H1 (cell line): ENCODE measurements around the gene TEX11. TPM values are rescaled to one million over a fixed set of nuclear protein-coding genes. Genes with fewer than 3 reads are reported as not detected.
A peak's percentile ranks its signal among the peaks of the same experiment; 100 is the strongest.

Experiments used
- CTCF ChIA-PET: fragments of 300-600 bp; sonication (Branson Sonifier 250); formaldehyde crosslinking; loops from one replicate; lab custom pipeline; 2021; ENCODE audit not compliant: partially characterized antibody; lab: Charles Lee
- POLR2A ChIA-PET: fragments of 300-600 bp; sonication (Branson Sonifier 250); formaldehyde crosslinking; loops from one replicate; lab custom pipeline; 2021; ENCODE audit warnings: inconsistent platforms; ENCODE audit not compliant: partially characterized antibody; lab: Charles Lee
- DNase-seq, 2 experiments: peaks; one replicate each; pipeline versions ENCODE4 v3.0.0 to v3.0.0-alpha.2; 2010 to 2022; ENCODE audit warnings: low spot score in 2 of 2, low read depth in 1 of 2, mixed read lengths in 1 of 2
- FAIRE-seq: peaks from 2 replicates; lab custom pipeline; 2011; peaks lifted over from hg19 to GRCh38; lab: Jason Lieb, UNC
- H2AFZ ChIP-seq: 2 replicates; pipeline ENCODE4 v1.8.1; 2012; ENCODE audit warnings: low read length, inconsistent platforms
- H2AK5ac ChIP-seq: 2 replicates; pipeline ENCODE4 v1.6.1; 2013; ENCODE audit warnings: low read depth, low read length
- H2BK120ac ChIP-seq: replicated peaks from 2 replicates; pipeline ENCODE3; 2013; ENCODE audit warnings: low read depth, low read length, inconsistent platforms
- H2BK12ac ChIP-seq: 2 replicates; pipeline ENCODE4 v1.6.1; 2013; ENCODE audit warnings: low read depth, low read length
- H2BK15ac ChIP-seq: 2 replicates; pipeline ENCODE4 v1.6.1; 2013; ENCODE audit warnings: low read length
- H2BK20ac ChIP-seq: 2 replicates; pipeline ENCODE4 v1.6.1; 2013; ENCODE audit warnings: low read length
- H2BK5ac ChIP-seq: 2 replicates; pipeline ENCODE4 v1.6.1; 2013; ENCODE audit warnings: low read depth, low read length
- H3K14ac ChIP-seq: 2 replicates; pipeline ENCODE4 v1.6.1; 2013; ENCODE audit warnings: inconsistent platforms; ENCODE audit not compliant: insufficient read length
- H3K18ac ChIP-seq: 2 replicates; pipeline ENCODE4 v1.6.1; 2013; ENCODE audit warnings: low read length; ENCODE audit errors: extremely low read depth
- H3K23ac ChIP-seq: 2 replicates; pipeline ENCODE4 v1.6.1; 2013; ENCODE audit warnings: inconsistent platforms; ENCODE audit not compliant: insufficient read length
- H3K23me2 ChIP-seq: 2 replicates; pipeline ENCODE4 v1.6.1; 2013; ENCODE audit warnings: low read depth, low read length
- H3K27ac ChIP-seq: 2 replicates; pipeline ENCODE4 v1.6.1; 2011; ENCODE audit warnings: low read depth, low read length, inconsistent platforms
- H3K27me3 ChIP-seq, 4 experiments: replicated peaks in 1 of 4; 1 replicate in 1 of 4; 2 replicates in 3 of 4; pipeline versions ENCODE4 v1.6.1 to v1.8.1; 2011 to 2013; ENCODE audit warnings: low read length in 3 of 4, mild to moderate bottlenecking in 3 of 4, inconsistent platforms in 2 of 4, mixed read lengths in 2 of 4, moderate library complexity in 1 of 4; ENCODE audit not compliant: control insufficient read depth in 3 of 4, insufficient read depth in 3 of 4; ENCODE audit errors: extremely low read depth in 1 of 4
- H3K36me3 ChIP-seq, 4 experiments: 2 replicates each; pipeline versions ENCODE4 v1.6.1 to v1.8.1; 2011 to 2013; ENCODE audit warnings: mild to moderate bottlenecking in 4 of 4, low read length in 3 of 4, moderate library complexity in 2 of 4, control low read depth in 1 of 4, inconsistent platforms in 1 of 4; ENCODE audit not compliant: insufficient read depth in 4 of 4, control insufficient read depth in 2 of 4
- H3K4ac ChIP-seq: replicated peaks from 2 replicates; pipeline ENCODE3; 2013; ENCODE audit warnings: low read length, low read depth, mixed read lengths, inconsistent platforms; ENCODE audit not compliant: insufficient read length
- H3K4me1 ChIP-seq, 4 experiments: replicated peaks in 1 of 4; 1 replicate in 1 of 4; 2 replicates in 3 of 4; pipeline versions ENCODE4 v1.6.1 to v1.8.1; 2011 to 2013; ENCODE audit warnings: low read length in 3 of 4, inconsistent platforms in 2 of 4, mixed read lengths in 1 of 4; ENCODE audit not compliant: insufficient read depth in 4 of 4, control insufficient read depth in 3 of 4
- H3K4me2 ChIP-seq, 2 experiments: 2 replicates each; pipeline versions ENCODE4 v1.6.1 to v1.8.1; 2011 to 2013; ENCODE audit warnings: low read depth in 2 of 2, low read length in 2 of 2, control low read depth in 1 of 2, inconsistent platforms in 1 of 2, mild to moderate bottlenecking in 1 of 2; ENCODE audit not compliant: insufficient read depth in 1 of 2
- H3K4me3 ChIP-seq, 4 experiments: fragments of 200-600, 300-600 bp in 1 of 4; sonication (generic), shearing (Covaris generic), sonication (Bioruptor Twin) in 1 of 4; 2 replicates each; pipeline versions ENCODE4 v1.5.1 to v1.8.1; 2011 to 2016; ENCODE audit warnings: low read length in 4 of 4, low read depth in 3 of 4, control low read depth in 2 of 4, inconsistent platforms in 2 of 4, mild to moderate bottlenecking in 2 of 4, mixed read lengths in 1 of 4, moderate library complexity in 1 of 4; ENCODE audit not compliant: insufficient read depth in 2 of 4; ENCODE audit errors: extremely low read depth in 1 of 4
- H3K56ac ChIP-seq: replicated peaks from 2 replicates; pipeline ENCODE3; 2013; ENCODE audit warnings: low read depth, mild to moderate bottlenecking, mixed read lengths, low read length, inconsistent platforms; ENCODE audit not compliant: insufficient read length
- H3K79me1 ChIP-seq: 2 replicates; pipeline ENCODE4 v1.6.1; 2013; ENCODE audit warnings: low read depth, low read length, control low read depth
- H3K79me2 ChIP-seq, 2 experiments: 2 replicates each; pipeline versions ENCODE4 v1.6.1 to v1.8.1; 2012 to 2013; ENCODE audit warnings: low read length in 2 of 2, mild to moderate bottlenecking in 2 of 2, inconsistent platforms in 1 of 2; ENCODE audit not compliant: insufficient read depth in 2 of 2, control insufficient read depth in 1 of 2
- H3K9ac ChIP-seq, 4 experiments: replicated peaks in 1 of 4; 1 replicate in 1 of 4; 2 replicates in 3 of 4; pipeline versions ENCODE4 v1.6.1 to v1.8.1; 2011 to 2013; ENCODE audit warnings: low read depth in 3 of 4, low read length in 3 of 4, control low read depth in 2 of 4, mild to moderate bottlenecking in 2 of 4, moderate library complexity in 2 of 4, inconsistent platforms in 1 of 4; ENCODE audit errors: extremely low read depth in 1 of 4
- H3K9me3 ChIP-seq, 2 experiments: 2 replicates each; pipeline versions ENCODE4 v1.6.1 to v1.8.1; 2012 to 2013; ENCODE audit warnings: mild to moderate bottlenecking in 2 of 2, moderate library complexity in 2 of 2, control low read depth in 1 of 2, inconsistent platforms in 1 of 2, low read depth in 1 of 2, low read length in 1 of 2, mixed read lengths in 1 of 2; ENCODE audit not compliant: insufficient read depth in 2 of 2
- H4K20me1 ChIP-seq, 2 experiments: replicated peaks in 1 of 2; 2 replicates each; pipeline versions ENCODE3 to v1.8.1; 2011 to 2013; ENCODE audit warnings: inconsistent platforms in 2 of 2, low read length in 2 of 2, mild to moderate bottlenecking in 1 of 2; ENCODE audit not compliant: insufficient read depth in 2 of 2, control insufficient read depth in 1 of 2
- H4K5ac ChIP-seq: 2 replicates; pipeline ENCODE4 v1.6.1; 2013; ENCODE audit warnings: low read length, low read depth, mixed read lengths, inconsistent platforms; ENCODE audit not compliant: insufficient read length
- H4K8ac ChIP-seq: 2 replicates; pipeline ENCODE4 v1.8.0; 2013; ENCODE audit warnings: mild to moderate bottlenecking, moderate library complexity, low read length, inconsistent platforms; ENCODE audit not compliant: insufficient read depth; ENCODE audit errors: extremely low read depth
- H4K91ac ChIP-seq: replicated peaks from 2 replicates; pipeline ENCODE3; 2013; ENCODE audit warnings: low read length, mixed read lengths, inconsistent platforms; ENCODE audit not compliant: insufficient read length
- CHD1 ChIP-seq: IDR thresholded peaks from 2 replicates; pipeline ENCODE4 v1.6.1; 2012; ENCODE audit warnings: low read depth, low read length, improper control_type of control experiment
- CHD2 ChIP-seq: IDR thresholded peaks from 2 replicates; pipeline ENCODE4 v1.6.1; 2012; ENCODE audit warnings: low read length, improper control_type of control experiment
- CREB1 ChIP-seq: IDR thresholded peaks from 2 replicates; pipeline ENCODE4 v1.6.1; 2012; ENCODE audit warnings: inconsistent platforms
- HDAC6 ChIP-seq: IDR thresholded peaks from one replicate; pipeline ENCODE4 v1.7.1; 2012; ENCODE audit warnings: low read depth, mild to moderate bottlenecking, inconsistent platforms, low read length, moderate library complexity
- JUND ChIP-seq: IDR thresholded peaks from 2 replicates; pipeline ENCODE4 v1.6.1; 2011; ENCODE audit warnings: mild to moderate bottlenecking, improper control_type of control experiment, low read length
- POU5F1 ChIP-seq: IDR thresholded peaks from 2 replicates; pipeline ENCODE4 v1.6.1; 2011; ENCODE audit warnings: low read depth, mild to moderate bottlenecking, low read length, moderate library complexity
- SIX5 ChIP-seq: IDR thresholded peaks from 2 replicates; pipeline ENCODE4 v1.6.1; 2011; ENCODE audit warnings: mild to moderate bottlenecking, low read depth, low read length
- YY1 ChIP-seq: IDR thresholded peaks from 2 replicates; pipeline ENCODE4 v1.6.1; 2011; ENCODE audit warnings: low read depth, mild to moderate bottlenecking, low read length
- WGBS, 2 experiments: shearing (Covaris generic) in 1 of 2; methylation state at CpG; one replicate each; pipeline versions ENCODE4 v1.1.6 to v1.1.7; 2013 to 2015; ENCODE audit warnings: low lambda C conversion rate in 2 of 2, mixed read lengths in 2 of 2, inconsistent platforms in 1 of 2, low coverage in 1 of 2, missing lambda C conversion rate in 1 of 2; ENCODE audit not compliant: insufficient replicate concordance in 2 of 2, insufficient coverage in 1 of 2, insufficient read length in 1 of 2; ENCODE audit errors: extremely low coverage in 1 of 2, missing lambda C conversion rate in 1 of 2; 5-methylcytosine and 5-hydroxymethylcytosine counted together
- polyA plus RNA-seq, 7 experiments: library from polyadenylated mRNA; depleted of rRNA in 3 of 7; stranded (reverse) in 5 of 7; unstranded in 2 of 7; fragments of >200 nt in 5 of 7; fragments of 200-250 nt in 2 of 7; gene quantifications; 1 replicate in 5 of 7; 2 replicates in 1 of 7; 4 replicates in 1 of 7; pipeline versions ENCODE4 v1.2.1 to v1.2.3, GENCODE V29; 2011 to 2013; ENCODE audit warnings: missing spikeins in 2 of 7, mixed read lengths in 2 of 7
- total RNA-seq: library from RNA; stranded (reverse); fragmentation: NEBNext Ultra II Directional; extraction: Animal tissue kit (Norgen Biotek cat#: 25700); gene quantifications from 2 replicates; pipeline ENCODE4 v1.2.1, GENCODE V29; 2021

Gene TEX11
- total and polyA plus RNA-seq, 2 of the 8 experiments (the other 6 are each of a cell fraction or from before 2014, with no cell fraction given): 0.11 to 0.74 TPM

DNA sequence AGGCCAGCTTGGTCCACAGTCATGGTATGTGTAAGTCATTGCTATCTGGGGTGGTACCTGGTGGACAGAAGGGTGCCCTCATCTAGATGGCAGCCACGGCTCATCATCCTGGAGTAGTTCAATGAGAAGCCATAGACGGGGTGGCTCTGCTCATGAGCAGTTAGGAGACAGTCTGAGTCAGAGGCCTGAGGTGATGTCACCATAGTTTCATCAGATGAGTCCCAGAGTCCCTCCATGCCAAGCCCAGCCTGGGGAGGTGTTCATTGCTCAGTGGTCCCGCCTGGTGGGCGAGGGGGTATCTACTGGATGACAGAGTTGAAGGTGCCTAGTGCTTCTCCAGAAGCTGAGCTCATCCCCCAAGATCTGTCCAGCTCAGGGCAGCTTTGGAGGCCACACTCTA is 414.1 kb downstream of the TEX11 start:
- ChIA-PET POLR2A (interaction anchor here (1.3 kb wide), 1 partner anchor 39 kb away, joined by 3 read pairs; no protein-coding TSS in a partner anchor), CTCF (interaction anchor here (1.5 kb wide), 1 partner anchor 11 kb away, joined by 4 read pairs; no protein-coding TSS in a partner anchor)
- DNase-seq: no peak
- no peak overlapping the region for H4K5ac ChIP-seq
- H3K79me1 ChIP-seq: no peaks in the 10 kb centered on the region
- H2BK5ac ChIP-seq: no peak overlapping the region
- no peak overlapping the region for H3K9ac ChIP-seq
- H2BK120ac ChIP-seq: no peak overlapping the region
- H2AK5ac ChIP-seq: no peak overlapping the region
- no peak overlapping the region for H3K4me2 ChIP-seq
- no peak overlapping the region for H3K56ac ChIP-seq
- no peak overlapping the region for H4K91ac ChIP-seq
- peak overlapping the region; percentile 21; the same call in 1 of the 2 replicates for H4K8ac ChIP-seq
- no peaks in the 10 kb centered on the region for H3K23me2 ChIP-seq
- peaks cover 0 to 10% of the 10 kb centered on the region in 2 experiments; a peak in 2 of 4 replicates for H3K79me2 ChIP-seq
- H4K20me1 ChIP-seq: peaks cover 0 to 11% of the 10 kb centered on the region in 2 experiments
- H2BK12ac ChIP-seq: no peak overlapping the region
- no peak overlapping the region for H3K4me3 ChIP-seq
- no peaks in the 10 kb centered on the region for H3K4me1 ChIP-seq
- no peak overlapping the region for H2BK20ac ChIP-seq
- no peaks in the 10 kb centered on the region for H3K9me3 ChIP-seq
- no peak overlapping the region for H2BK15ac ChIP-seq
- H3K27me3 ChIP-seq: no peaks in the 10 kb centered on the region
- H3K18ac ChIP-seq: no peak overlapping the region
- no peak overlapping the region for H3K4ac ChIP-seq
- no peak for FAIRE-seq
- no peak overlapping the region for H3K23ac ChIP-seq
- TF ChIP-seq CHD1 (no peak), CREB1 (no peak), HDAC6 (no peak), CHD2 (no peak), JUND (no peak), POU5F1 (no peak), YY1 (no peak), SIX5 (no peak)
- no peak overlapping the region for H3K14ac ChIP-seq
- peaks cover 6 to 68% (median 41%) of the 10 kb centered on the region in 4 experiments for H3K36me3 ChIP-seq
- 78% methylated on average over 4 of the region's 4 CpGs; no CpG with 5 or more reads in 1 of the 2 experiments for WGBS, 2 experiments
- no peak overlapping the region for H2AFZ ChIP-seq
- H3K27ac ChIP-seq: no peak overlapping the region
